ENCODE results near the gene KNTC1.

DNA sequence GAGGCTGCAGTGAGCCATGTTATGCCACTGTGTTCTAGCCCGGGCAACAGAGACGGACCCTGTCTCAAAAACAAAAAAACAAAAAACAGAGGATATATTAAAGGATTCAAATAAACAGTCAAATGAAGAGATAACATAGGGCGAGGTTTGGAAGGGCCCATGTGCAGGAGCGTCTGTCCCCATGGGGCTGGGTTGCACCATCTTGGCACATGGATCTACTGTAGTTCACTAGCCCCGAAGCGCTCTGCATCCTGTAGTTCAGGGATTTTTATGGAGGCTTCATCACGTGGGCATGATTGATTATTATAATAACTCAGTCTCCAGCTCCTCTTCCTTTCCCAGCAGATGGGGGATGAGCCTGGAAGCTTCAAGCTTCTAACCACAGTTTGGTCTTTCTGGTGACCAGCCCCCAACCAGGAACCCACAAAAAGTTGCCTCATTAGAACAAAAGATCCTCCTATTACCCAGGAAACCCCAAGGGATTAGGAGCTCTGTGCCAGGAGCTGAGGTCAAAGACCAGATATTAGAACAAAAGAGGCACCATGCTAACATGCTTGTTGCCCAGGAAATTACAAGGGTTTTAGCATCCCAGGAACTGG, 116.3 kb downstream of the KNTC1 start:
- no peak for TF ChIP-seq CTCF (IDR thresholded peaks at IDR 0.05)
- no peak for TF ChIP-seq POLR2A (IDR thresholded peaks at IDR 0.05)
- TF ChIP-seq EP300 (IDR thresholded peaks at IDR 0.05), result no peak
